GM18867 (cell line): ENCODE data around the gene AIG1.
"Not testable (repeated sequence)": the region's sequence is repeated elsewhere in the genome, so short reads cannot be mapped to it uniquely, and the experiment has no call there.

Source experiments
- ATAC-seq: cut with Tn5 transposase; IDR thresholded peaks from one replicate; pipeline ENCODE4 v1.9.1; 2021; ENCODE audit warnings: mild to moderate bottlenecking, moderate library complexity; ENCODE audit not compliant: unreplicated experiment

The AIG1 gene

DNA sequence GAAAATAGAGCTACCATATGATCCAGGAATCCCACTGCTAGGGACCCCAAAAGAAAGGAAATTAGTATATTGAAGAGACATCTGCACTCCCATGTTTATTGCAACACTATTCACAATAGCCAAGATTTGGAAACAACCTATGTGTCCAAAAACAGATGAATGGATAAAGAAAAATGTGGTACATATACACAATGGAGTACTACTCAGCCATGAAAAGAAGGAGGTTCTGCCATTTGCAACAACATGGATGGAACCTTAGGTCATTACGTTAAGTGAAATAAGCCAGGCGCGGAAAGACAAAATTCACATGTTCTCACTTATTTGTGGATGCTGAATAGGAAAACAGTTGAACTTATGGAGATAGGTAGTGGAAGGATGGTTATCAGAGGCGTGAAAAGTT is 252.5 kb downstream of the AIG1 start:
- ATAC-seq: no peak

DNA sequence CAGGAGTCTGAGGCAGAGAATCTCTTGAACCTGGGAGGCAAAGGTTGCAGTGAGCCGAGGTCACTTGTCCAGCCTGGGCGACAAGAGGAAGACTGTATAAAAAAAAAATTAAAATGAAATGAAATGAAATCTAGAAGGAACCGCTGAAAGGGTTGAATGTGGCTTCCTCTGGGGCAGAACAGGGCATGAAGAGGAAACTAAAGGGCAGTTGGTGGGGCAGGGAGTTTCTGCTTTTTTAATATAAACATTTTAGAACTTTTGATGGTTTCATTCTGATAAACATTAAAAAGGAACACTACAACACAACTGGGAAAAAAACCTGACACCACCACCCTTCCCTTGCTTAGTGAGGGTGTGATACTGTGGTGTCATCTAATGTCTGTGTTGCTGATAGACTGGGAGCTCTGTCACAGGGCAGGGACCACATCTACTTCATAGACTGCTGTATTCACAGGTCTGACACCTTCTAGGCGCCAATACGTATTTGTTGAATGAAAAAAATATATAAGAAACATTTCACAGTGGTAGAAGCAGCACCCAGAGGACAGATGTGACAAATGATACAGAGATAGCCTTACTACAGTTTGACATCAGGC is 260.9 kb downstream of the AIG1 start:
- no peak for ATAC-seq

DNA sequence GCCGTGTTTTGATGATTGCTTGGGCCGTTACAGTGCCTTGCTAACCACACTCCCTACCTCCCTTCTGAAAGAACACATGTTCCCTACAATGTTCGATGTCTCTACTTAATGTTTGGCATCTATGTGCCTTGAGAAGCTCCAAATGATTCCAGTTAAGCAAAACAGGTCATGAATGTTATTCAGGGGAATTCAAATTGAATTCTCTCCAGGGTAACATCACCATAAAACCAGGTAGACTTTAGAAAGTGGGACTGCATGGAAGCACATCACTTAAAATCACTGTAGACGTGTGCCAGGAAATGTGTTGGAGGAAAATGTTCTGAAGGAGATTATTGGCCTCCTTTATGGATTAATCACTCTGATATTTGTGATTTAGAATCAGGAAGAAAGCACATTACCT is 261.7 kb downstream of the AIG1 start:
- no peak for ATAC-seq

DNA sequence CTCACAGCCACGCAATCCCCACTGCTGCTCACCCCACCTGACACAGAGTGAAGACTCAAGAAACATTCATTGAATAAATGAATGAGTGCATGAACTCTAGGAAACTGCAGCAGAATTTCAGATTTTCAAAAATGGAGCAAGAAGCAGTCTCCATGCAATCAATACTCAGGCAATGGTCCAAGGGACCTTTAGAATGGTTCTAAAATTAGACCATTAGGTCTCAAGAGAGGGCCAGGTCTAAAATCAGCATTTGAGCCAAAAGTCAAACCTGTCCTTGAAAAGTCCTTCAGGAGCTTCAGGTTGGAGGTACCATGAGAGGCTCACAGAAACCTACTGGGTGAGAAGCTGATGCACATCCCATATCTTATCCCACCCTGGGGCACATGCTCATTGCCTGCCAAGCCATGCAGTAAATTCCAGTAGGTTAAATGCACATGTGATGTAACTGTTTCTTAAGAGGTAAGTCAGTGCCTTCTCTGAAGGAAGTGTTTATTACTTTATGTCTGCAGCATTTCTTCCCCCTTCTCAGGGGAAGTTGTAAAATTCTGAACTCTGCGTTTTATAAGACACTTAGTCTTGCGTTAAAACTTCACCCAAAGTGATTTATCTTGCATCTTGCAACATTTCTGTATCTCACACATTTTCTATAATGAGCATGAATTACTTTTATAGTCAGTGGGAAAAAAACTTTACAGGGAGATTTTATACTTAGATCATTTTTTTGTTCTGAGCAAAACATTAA is 263.2 kb downstream of the AIG1 start:
- ATAC-seq: no peak

DNA sequence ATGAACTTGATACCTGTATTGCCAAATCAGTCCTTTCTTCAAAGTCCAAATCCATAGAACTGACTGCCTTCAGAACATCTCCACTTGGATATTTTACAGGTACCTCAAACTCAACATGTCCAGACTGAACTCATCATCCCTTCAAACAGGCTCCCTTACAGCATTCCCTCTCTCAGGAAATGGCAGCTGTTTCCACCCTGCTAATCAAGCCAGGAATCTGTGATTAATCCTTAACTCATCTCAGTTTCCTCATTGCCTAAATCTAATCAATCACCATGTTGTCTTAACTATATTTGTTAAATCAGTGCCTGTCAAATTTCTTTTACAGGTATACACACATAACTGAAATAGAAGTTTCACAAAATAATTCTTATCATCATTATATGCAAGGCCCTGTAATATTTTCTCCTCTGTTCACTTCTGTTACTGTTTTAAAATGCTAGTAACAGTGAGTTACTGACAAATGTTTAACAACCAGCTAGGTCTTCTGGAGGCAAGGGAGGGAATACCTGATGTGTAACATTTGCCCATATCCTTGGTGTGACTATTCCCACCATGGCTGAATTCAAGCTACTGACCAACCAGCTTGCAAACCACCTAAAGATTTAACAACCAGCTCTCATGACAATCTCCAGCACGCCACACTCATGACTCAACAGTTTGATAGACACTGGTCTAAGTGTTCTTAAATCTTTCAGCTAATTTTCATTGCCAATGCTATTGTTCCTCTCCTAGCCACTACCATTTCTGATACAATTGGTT is 264.9 kb downstream of the AIG1 start:
- no peak for ATAC-seq

DNA sequence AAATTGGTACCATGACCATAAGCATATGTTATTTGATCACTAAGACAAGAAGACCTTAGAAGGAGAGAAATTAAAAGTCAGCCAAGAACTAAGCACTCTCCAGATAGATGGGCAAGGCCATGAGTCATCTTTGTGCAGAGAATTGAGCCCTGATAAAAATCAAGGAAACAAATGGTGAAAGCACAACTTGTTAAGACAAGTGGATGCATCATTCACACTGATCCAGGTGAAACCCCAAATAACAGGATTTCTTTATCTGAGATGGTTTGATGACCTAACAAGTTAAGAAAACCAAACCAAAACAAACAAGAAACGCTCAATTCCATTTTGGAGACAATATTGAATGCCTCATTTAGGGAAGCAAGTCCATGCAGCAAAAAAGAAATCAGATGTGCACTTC is 268.2 kb downstream of the AIG1 start:
- no peak for ATAC-seq

DNA sequence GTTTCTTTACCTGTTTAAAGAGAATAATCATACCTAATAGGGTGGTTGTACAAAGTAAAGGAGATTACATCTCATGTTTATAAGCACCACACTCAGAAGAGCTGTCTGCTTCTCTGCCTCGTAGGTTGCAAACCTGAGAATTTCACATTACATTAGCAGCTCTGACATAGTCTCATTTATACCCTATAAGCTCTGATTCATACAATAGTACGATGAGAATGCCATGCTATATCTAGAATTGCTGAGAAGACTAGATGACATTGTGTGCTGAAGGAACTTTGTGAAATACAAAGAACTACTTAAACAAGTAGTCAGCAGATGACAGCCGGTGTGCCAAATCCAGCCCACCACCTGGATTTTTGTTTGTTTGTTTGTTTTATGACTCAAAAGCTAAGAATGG is 268.6 kb downstream of the AIG1 start:
- ATAC-seq: no peak

DNA sequence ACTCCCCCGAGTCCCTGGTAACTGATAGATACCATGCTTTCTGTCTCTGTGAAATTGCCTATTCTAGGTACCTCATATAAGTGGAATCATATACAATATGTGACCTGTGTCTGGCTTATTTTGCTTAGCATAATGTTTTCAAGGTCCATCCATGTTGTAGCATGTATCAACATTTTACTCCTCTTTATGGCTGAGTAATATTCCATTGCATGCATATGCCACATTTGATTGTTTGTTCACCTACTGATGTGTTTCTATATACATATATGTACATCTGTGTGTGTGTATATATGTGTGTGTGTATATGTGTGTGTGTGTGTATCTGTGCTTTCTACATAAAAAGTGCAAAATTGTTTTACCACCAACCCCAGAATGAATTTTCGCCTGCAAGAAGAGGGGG is 270.7 kb downstream of the AIG1 start:
- no peak for ATAC-seq

DNA sequence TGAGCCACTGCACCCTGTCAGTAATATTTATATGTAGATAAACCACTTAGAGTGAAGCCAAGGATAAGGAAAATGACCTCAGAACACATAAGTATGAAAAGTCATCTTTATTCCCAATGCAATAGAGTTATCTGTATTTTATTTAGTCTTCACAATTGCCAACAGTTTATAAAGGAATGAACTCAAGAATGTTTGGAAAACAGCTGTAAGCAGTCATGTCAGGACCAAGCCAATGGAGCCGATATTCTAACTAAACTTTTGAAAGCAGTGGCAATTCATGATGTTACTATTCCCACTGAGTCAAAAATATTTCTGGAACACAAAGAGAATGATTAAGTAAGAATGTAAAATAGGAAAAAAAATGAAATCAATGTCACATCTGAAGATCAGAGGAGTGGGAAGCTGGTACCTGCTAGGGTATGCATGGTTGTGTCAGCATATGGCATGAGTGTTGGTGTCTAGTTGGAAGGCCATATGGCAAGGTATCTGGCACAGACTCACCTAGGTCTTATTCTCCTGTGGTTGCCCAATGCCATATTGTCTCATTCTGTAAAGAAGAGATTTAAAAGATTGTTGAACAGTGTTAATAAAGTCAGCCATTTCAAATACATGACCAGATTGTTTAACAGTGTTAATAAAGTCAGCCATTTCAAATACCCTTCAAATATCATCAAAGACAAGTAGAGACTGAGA is 271.6 kb downstream of the AIG1 start:
- ATAC-seq: no peak

DNA sequence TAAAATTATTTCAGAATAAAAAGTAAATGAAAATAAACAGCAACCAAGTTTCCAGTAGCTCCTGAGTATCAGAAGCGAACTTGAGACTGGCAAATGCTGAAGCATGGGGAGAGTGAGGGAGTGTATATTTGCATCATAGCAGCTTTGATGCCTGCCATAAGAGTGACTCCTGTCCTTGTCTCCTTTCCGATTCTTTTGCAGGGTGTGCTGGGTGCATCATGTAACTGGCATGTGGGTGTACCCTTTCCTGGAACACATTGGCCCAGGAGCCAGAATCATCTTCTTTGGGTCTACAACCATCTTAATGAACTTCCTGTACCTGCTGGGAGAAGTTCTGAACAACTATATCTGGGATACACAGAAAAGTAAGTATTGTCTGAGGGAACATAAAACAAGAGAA is 272.4 kb downstream of the AIG1 start:
- ATAC-seq: no peak

DNA sequence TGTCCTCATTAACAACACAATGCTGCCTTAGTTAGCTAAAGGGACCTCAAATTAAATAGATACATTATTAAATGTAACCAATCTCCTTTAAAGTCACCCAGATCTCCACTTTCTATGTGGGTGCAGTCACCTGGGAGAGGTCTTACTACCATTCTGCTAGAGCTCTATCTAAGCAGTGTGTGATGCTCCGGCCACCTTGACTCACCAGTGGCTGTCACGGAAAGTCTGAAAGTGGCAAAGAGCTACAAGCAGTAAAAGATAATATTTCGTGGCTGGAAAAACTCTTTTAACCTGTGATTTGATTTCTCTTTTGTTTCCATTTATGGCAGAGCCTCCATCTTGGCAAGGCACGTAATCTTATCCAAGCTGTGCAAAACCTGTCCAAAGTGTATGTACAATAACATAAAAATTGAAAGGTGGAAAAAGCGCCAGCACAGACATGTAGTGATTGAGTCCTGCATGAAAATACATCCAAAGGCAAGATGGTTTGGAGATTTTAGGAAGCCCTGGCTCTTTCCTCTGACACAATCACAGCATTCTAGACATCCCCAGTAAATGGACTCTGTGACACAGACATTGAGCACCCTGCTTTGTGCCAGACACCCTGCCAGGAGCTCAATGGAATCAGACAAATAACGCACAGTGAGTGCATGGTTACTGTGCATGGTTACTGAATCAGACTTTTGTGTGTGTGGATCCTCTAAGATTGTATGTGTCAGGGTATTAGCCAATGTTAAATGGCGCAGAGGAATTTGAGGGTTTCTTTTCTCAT is 273.2 kb downstream of the AIG1 start:
- ATAC-seq: no peak

DNA sequence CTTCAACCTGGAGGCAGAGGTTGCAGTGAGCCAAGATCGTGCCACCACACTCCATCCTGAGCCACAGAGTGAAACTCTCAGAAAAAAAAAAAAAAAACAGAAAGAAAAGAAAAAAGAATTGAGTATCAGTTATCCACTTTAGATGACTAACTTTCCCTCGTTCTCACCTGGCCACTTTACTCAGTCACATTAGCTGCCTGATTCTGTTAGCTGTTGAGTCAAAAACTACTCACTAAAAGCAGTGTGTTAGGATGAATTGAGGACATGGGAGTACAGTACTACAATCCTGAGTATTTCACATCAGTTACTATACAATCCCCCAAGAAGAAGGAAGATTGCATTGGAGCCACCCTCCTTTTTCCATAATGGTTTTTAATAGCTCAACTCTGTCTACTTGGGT is 275.2 kb downstream of the AIG1 start:
- ATAC-seq: no peak

DNA sequence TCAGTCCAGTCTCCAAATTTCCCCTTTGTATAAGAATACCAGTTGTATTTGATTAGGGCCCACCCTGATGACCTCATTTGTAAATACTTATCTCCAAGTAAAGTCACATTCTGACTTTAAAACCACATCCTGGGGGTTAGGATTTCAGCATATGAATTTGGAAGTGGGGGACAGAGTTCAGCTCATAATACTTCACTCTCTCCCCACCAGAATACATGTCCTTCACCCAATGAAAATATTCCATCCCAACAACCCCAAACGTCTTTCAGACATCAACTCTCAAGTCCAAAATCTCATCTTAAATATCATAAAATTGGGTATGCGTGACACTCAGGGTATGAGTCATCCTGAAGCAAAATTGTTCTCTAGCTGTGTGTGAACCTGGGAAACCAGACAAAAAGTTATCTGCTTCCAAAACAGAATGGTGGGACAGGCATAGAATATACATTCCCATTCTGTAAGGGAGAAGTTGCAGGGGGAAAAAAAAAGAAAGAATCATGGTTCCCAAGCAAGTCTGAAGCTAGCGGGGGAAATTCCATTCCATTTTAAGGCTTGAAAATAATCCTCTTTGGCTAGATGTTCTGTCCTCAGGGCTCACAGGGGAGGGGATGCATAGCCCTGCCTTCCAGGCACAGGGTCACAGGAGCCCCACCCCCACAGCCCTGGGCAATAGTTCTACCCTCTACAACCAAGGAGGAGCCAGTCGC is 275.9 kb downstream of the AIG1 start:
- no peak for ATAC-seq

DNA sequence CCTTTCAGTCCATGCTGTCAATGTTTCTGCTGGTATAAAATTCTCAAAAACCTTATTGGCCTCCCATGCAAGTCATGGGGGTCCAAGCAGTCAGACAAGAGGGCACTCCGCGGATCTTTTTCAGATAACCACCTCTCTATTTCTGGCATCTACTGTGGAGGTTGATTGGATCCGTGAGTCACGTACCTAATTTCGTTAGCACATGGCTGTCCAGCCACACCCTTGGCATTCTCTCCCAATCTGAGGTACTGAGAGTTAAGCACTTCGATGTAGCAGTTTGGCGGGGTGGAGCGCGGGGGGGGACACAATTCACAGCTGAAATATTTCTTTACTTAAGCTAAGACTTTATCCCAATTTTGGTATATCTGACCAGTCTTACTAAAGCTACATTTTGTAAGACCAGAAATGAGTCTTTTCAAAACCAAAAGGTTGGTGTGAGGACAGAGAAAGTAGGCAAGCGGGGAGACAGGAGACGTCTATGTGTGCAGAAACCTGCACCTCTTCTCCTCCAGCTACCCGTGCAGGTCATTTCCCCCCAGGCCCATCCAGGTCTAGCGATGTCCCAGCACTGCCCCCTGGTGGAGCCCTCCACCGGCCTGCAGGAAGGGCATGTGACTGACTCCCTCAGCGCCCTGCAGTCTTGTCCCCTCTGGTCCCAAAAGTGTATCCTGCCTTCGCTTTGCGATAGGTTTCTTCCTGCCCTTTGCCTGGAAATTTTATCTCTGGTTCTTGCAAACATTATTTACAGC is 276.7 kb downstream of the AIG1 start:
- peak; percentile 86 for ATAC-seq

DNA sequence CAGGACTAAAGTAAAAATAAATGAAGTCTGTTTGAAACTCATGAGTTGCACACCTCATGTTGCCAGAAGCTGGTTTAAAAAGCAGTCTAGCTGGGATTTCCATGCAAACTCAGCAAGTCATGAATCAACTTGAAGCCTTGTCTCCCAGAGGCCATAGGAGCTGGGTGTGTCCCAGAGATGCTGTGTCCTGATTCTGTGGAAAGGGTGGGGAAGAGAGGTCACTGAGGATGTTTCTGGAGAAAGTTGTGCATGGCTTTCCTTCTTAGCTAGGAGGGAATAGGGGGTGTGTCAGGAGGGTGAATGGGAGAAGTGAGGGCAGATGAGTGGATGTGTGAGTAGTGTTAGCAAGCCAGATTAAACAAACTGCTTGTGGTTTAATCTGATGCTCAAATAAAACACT is 278.5 kb downstream of the AIG1 start:
- ATAC-seq: no peak

DNA sequence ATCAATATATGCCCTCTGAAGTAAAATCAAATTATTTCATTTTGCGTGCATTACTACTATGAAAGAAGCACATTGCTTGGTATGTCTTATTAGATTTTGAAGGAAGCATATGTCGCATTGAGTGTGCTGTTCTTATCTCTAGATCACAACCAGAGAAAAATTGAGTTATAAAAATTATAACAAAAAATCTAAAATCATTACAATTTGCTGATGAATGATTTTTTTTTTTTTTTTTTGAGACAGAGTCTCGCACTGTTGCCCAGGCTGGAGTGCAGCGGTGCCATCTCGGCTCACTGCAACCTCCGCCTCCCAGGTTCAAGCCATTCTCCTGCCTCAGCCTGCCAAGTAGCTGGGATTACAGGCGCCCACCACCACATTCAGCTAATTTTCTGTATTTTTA is 284.8 kb downstream of the AIG1 start:
- not testable (repeated sequence) for ATAC-seq

DNA sequence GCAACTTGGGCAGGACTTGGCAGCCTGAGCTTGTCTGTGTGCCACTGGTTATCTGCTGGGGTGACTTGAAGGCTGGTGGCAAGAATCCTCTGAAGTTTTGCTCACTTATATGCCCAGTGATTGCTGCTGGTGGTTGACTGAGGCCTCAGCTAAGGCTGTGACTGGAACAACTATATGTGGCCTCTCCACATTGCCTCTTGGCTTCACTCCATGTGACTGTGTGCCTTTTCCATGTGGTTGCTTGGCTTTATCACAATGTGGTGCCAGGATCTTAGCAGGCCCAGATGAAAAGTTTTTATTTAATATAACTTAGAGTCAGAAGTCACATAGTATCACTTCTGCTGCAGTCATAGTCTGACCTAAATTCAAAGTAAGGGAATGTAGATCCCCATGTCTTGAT is 285.3 kb downstream of the AIG1 start:
- ATAC-seq: no peak

DNA sequence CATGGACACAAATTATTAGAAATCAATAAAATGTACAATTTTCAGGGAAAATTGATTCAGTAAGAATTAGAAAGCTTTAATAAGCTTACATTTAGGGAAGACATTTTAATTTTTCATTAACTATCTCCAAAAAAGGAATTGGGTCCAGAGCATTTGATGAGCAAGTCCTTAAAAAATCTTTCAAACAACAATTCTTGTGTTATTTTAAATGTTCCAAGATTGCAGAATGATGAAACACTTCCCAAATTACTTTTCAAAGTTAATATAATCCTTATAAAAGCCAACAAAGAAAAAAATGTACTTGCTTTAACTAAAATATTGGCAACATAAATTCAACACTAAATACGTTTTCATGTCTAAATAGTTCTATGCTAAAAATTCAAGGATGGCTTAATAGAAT is 287.8 kb downstream of the AIG1 start:
- no peak for ATAC-seq

DNA sequence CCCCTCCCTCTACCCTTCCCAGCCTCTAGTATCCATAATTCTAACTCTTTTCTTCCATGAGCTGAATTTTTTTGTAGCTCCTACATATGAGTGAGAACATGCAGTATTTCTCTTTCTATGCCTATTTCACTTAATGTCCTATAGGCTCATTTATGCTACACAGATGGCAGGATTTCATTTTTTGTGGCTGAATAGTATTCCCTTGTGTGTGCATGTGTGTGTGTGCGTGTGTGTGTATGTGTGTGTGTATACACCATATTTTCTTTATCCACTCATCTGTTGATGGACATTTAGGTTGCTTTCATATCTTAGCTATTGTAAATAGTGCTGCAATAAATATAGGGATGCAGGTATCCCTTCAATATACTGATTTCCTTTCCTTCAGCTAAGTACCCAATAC is 288.8 kb downstream of the AIG1 start:
- no peak for ATAC-seq
